Measurements from ENCODE around the gene PLIN4.

PLIN4 gene

GRCh38 chr19:4503825-4504170 is 14.5 kb downstream of the PLIN4 start:
- no peak for ATAC-seq
- TF ChIP-seq TOX (CRISPR knock-in tag; IDR thresholded peaks at IDR 0.05; ENCODE audit: borderline replicate concordance) (no peak), ZC3H10 (CRISPR knock-in tag; IDR thresholded peaks at IDR 0.05) (no peak), CREB5 (CRISPR knock-in tag; IDR thresholded peaks at IDR 0.05; ENCODE audit: low read depth) (no peak), ZFP3 (CRISPR knock-in tag; IDR thresholded peaks at IDR 0.05) (no peak), PPARA (CRISPR knock-in tag; IDR thresholded peaks at IDR 0.05; ENCODE audit: borderline replicate concordance) (no peak), RARB (CRISPR knock-in tag; IDR thresholded peaks at IDR 0.05) (no peak), TCF4 (CRISPR knock-in tag; IDR thresholded peaks at IDR 0.05; ENCODE audit: borderline replicate concordance) (no peak), GLIS3 (CRISPR knock-in tag; IDR thresholded peaks at IDR 0.05) (no peak), ESRRG (CRISPR knock-in tag; IDR thresholded peaks at IDR 0.05) (no peak)
- TF ChIP-seq, protein P1, sequence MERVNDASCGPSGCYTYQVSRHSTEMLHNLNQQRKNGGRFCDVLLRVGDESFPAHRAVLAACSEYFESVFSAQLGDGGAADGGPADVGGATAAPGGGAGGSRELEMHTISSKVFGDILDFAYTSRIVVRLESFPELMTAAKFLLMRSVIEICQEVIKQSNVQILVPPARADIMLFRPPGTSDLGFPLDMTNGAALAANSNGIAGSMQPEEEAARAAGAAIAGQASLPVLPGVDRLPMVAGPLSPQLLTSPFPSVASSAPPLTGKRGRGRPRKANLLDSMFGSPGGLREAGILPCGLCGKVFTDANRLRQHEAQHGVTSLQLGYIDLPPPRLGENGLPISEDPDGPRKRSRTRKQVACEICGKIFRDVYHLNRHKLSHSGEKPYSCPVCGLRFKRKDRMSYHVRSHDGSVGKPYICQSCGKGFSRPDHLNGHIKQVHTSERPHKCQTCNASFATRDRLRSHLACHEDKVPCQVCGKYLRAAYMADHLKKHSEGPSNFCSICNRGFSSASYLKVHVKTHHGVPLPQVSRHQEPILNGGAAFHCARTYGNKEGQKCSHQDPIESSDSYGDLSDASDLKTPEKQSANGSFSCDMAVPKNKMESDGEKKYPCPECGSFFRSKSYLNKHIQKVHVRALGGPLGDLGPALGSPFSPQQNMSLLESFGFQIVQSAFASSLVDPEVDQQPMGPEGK (CRISPR knock-in tag; IDR thresholded peaks at IDR 0.05; ENCODE audit: borderline replicate concordance), result no peak
- TF ChIP-seq, protein P2, sequence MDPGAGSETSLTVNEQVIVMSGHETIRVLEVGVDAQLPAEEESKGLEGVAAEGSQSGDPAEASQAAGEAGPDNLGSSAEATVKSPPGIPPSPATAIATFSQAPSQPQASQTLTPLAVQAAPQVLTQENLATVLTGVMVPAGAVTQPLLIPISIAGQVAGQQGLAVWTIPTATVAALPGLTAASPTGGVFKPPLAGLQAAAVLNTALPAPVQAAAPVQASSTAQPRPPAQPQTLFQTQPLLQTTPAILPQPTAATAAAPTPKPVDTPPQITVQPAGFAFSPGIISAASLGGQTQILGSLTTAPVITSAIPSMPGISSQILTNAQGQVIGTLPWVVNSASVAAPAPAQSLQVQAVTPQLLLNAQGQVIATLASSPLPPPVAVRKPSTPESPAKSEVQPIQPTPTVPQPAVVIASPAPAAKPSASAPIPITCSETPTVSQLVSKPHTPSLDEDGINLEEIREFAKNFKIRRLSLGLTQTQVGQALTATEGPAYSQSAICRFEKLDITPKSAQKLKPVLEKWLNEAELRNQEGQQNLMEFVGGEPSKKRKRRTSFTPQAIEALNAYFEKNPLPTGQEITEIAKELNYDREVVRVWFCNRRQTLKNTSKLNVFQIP (CRISPR knock-in tag; IDR thresholded peaks at IDR 0.05; ENCODE audit: borderline replicate concordance, low read depth), result no peak

DNA sequence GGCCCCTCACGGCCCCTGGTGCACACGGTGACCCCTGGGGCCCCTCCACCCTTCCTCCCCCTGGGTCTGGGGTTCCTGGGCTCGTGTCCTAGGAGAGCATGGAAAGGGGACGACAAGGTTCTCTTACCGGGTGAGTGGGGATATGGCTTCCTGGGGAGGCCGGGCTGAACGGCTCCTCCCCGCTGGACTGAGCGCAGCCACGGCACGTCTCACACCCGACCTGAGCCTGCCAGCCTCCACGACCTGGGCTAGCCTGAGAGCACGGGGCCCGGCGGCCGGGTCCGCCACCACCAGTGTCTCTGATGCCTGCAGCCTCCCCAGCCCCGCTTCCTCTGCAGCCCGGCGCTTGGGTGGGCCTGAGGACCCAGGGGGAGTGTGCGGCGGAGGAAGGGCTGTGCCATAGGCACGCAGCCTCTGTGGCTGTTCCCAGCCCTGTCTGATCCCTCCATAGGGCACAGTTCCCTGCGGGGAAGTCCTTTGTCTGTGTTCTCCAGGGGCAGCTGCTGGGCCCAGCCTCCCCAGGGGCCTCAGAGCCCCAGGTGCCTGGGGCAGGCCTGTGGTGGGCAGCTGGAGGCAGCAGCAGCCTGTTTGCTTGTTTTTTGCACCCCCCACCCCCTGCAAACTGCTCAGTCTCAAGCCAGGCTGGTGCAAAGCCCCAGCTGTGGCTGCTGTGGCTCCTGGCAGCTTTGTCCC is 15.0 kb downstream of the PLIN4 start:
- TF ChIP-seq, protein P1 (CRISPR knock-in tag; IDR thresholded peaks at IDR 0.05; ENCODE audit: borderline replicate concordance), result no peak
- no peak for TF ChIP-seq TOX (CRISPR knock-in tag; IDR thresholded peaks at IDR 0.05; ENCODE audit: borderline replicate concordance)
- TF ChIP-seq GLIS3 (CRISPR knock-in tag; IDR thresholded peaks at IDR 0.05), result no peak
- no peak for TF ChIP-seq CREB5 (CRISPR knock-in tag; IDR thresholded peaks at IDR 0.05; ENCODE audit: low read depth)
- no peak for TF ChIP-seq BACH2 (CRISPR knock-in tag; IDR thresholded peaks at IDR 0.05; ENCODE audit: borderline replicate concordance)
- TF ChIP-seq, protein P3, sequence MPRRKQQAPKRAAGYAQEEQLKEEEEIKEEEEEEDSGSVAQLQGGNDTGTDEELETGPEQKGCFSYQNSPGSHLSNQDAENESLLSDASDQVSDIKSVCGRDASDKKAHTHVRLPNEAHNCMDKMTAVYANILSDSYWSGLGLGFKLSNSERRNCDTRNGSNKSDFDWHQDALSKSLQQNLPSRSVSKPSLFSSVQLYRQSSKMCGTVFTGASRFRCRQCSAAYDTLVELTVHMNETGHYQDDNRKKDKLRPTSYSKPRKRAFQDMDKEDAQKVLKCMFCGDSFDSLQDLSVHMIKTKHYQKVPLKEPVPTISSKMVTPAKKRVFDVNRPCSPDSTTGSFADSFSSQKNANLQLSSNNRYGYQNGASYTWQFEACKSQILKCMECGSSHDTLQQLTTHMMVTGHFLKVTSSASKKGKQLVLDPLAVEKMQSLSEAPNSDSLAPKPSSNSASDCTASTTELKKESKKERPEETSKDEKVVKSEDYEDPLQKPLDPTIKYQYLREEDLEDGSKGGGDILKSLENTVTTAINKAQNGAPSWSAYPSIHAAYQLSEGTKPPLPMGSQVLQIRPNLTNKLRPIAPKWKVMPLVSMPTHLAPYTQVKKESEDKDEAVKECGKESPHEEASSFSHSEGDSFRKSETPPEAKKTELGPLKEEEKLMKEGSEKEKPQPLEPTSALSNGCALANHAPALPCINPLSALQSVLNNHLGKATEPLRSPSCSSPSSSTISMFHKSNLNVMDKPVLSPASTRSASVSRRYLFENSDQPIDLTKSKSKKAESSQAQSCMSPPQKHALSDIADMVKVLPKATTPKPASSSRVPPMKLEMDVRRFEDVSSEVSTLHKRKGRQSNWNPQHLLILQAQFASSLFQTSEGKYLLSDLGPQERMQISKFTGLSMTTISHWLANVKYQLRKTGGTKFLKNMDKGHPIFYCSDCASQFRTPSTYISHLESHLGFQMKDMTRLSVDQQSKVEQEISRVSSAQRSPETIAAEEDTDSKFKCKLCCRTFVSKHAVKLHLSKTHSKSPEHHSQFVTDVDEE (CRISPR knock-in tag; IDR thresholded peaks at IDR 0.05), result no peak
- TF ChIP-seq PPARA (CRISPR knock-in tag; IDR thresholded peaks at IDR 0.05; ENCODE audit: borderline replicate concordance), result no peak
- ATAC-seq, result no peak

DNA sequence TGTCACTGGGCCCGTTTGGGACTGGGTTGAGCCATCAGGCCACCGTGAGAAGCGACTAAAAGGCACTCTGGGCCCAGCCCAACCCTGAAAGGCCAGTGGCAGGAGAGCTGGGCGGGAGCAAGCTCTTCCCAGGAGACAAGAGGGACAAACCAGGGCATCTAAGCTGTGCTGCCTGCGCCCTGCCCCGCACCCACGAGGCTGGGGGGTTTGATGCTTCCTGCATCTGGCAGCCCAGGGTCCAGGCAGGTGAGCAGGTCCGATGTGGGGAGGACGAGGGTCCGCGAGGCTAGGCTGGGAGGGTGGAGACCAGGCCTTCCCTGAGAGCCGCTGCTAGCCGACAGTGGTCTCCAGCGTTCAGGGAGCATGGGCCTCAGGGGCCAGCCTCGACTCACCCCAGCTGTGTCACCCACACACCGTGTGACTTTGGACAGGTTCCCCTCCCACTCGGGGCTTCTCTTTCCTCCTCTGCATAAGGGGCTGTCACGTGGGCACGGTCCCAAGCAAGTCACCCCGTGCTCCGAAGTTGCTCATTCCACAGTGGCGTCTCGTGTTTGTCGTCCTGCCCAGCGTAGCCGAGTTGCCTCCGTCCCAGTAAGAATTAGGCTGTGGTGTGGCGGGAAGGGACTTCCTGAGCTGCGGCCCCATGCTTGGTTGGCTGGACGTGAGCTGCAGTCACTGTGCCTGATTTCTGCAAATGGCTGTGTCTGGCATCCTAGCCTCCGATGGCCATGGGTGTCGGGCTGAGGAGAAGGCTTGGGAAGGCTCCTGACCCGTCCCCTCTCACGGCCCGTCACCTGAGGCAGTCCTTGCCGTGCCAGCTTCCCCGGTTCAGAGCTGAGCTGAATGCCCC is 15.8 kb downstream of the PLIN4 start:
- TF ChIP-seq ZNF8 (CRISPR knock-in tag; IDR thresholded peaks at IDR 0.05) (no peak), CSDC2 (CRISPR knock-in tag; IDR thresholded peaks at IDR 0.05) (no peak), ZFP3 (CRISPR knock-in tag; IDR thresholded peaks at IDR 0.05) (no peak)
- ATAC-seq, result no peak
